ENCODE measurements around the gene ATP6V1G1.
"Not testable (repeated sequence)": the region's sequence is repeated elsewhere in the genome, so short reads cannot be mapped to it uniquely, and the experiment has no call there.

Gene ATP6V1G1

DNA sequence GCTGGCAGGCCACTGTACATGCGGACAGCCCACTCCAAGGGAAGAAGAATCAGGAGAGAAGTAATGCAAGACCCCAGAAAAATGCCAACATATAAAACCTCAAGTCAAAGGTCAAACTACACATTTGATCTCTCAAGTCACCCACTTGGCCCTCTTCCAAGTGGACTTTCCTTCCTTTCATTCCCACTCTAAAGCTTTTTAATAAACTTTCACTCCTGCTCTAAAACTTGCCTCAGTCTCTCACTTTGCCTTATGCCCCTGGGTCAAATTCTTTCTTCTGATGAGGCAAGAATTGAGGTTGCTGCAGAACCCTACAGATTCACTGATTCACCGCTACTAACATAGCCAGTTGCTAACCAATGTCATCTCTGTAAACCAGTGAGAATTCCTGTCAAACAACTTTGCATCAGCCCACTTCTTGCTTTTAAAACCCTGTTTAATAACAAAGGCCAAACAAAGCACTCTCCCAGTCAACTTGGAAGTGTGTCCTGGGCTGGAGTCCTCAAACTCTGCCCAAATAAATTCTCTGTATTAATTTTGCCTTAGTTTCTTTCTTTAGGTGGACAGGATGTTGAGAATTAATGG lies 6.9 kb upstream of the ATP6V1G1 start:
- DNase-seq = no peak

DNA sequence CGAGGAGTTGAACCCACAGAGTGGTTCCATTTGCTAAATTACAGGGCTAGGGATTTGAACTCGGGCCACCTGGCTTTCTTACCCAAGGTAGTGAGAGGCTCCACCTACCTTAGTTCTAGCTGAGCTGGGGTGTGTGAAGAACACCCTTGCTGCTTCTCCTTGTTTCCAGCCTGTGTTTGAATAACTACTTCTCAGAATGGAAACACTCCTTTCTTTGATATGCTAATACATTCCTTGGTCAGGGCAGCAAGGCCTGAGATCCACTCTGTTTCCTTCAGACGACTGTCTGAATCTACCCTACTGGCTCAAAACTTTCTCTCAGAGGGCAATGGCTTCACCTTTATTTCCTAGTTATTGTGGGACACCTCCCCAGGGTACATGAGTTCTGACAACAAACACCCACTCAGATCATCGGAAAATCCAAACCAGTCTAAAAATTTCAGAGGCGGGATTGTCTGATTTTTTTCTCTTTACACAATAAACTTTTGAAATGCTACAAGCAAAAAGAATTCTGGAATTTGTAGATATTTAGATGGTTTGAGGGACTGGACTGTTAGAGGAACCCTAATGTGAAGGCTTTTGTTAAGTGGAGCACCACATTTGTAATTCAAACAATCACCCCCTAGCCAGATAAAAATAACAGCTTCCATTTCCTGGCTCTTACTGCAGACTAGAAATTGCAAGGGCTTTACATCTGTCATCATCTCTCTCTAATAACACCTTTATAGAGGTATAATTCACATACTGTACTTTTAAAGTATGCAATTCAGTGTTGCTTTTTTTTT lies 4.0 kb upstream of the ATP6V1G1 start:
- DNase-seq = no peak

DNA sequence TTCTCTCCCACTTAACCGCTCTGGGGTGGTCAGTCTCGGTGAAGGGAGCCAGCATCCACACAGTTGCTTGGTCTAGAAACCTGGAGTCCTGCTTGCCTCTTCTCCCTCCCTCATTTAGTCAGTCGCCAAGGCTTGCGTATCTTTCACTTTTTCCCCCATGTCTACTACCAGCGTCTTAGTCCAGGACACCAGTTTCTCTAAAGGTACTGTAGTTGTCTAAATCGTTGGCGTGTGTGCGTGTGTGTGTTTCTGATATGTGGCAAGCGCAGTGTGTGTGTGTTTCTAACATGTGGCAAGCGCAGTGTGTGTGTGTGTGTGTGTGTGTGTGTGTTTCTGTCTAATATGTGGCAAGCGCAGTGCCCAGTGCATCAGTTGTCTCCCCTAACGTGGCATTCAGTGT lies 641 bp downstream of the ATP6V1G1 start:
- no peak for DNase-seq

DNA sequence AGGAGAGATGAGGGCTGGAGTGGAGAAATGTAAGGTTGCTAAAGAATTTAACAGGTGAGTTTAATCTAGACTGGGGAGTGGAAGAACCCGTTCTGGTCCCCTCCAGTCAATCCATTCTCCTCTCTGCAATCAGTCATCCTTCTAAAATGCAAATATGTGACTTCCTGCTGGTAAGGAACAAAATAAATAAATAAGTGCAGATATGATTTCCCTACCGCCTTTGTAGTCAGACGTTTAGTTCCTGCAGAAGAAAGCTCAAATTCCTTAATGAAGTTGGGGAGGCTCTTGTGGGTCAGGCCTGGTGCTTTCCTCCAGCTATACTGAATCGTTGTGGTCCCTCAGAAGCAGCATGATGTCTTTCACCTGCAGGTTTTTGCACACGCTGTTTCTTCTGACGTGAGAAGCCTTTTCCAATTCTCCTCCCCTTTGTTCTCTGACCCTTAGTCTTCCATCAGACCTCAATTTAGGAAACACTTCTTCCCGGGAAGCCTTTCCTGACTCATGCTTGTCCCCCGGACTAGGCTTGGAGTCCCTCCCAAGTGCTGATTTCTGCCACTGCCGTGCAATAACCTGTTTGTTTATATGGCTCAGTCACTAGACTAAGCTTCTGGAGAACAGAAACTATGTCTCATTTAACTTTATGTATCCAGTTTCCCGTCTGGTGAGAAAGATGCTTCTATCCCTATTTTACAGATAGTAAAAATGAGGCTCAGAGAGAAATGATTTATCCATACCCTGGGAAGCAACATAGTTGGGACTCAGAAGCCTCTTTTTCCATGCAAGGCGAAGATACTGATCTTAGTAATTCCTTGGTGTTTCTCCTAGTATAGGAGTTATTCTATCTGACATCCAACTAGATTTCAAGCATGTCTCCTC lies 1.3 kb downstream of the ATP6V1G1 start:
- no peak for DNase-seq

DNA sequence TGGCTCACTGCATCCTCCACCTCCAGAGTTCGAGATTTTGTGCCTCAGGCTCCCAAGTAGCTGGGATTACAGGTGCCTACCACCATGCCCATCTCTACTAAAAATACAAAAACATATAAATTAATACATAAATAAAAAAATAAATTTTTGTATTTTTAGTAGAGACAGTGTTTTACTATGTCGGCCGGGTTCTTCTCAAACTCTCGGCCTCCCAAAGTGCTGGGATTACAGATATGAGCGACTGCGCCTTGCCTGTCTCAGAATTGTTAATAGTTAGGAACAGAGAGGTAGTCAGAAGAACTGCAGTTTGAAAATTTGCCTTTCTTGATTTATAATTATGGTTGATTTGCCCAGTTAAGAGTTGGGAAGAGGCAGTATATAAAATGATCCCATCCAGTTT lies 2.8 kb downstream of the ATP6V1G1 start:
- no peak for DNase-seq

DNA sequence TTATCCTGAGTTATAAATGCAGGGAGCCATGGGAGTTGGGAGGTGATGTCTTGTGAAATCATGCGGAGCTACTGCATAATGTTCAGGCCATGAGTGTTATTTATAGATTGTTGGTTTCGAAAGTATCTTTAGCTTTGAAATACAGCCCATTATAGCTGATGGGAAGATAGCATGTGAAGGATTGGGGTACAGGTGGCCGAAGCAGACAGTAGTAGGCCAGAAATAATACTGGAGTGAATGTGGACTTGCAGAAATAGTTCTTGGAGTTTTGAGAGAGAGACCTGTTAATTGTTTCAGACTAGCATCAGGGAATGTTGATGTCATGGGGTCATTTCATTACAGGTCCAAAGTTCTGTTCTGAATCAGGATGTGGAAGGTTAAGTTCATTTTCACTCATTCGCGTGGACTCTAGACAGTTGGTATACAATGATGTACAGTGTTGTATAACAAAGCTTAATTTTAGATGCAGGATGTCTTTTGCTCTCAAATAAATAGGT lies 3.8 kb downstream of the ATP6V1G1 start:
- no peak for DNase-seq

DNA sequence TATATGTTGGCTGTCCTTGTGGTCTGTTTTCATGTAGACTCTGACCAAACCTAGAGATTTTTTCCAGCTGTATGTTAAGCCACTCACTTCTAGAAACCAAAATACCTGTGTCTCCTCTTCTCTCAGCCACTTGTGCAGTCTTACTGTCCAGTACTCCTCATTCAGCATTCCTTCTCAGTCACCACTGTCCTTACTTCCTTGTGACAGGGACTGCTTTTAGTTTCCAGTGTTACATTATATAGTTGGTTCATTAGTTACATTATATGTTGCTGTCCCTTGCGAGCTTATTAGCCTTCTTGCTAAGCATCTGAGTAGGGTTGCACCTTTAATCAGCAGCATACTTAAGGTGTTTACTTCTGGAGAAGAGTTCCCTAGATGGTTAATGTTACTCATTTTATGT lies 4.3 kb downstream of the ATP6V1G1 start:
- DNase-seq = no peak

DNA sequence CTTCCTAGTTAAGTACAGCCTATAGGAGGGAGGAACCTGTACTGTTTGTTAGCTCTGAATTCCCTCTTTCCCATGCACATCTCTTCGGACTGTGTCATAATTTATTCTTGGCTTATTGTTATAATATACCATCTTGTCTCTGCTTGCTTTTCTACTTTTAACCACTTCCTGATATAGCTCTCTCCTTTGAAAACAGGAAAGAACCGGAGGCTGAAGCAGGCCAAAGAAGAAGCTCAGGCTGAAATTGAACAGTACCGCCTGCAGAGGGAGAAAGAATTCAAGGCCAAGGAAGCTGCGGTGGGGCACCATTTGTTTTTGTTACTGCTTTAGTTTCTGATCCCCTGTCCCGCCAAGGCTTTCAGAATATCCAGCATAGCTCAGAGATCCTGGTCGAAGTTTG lies 4.8 kb downstream of the ATP6V1G1 start:
- peak; percentile 48 for DNase-seq

DNA sequence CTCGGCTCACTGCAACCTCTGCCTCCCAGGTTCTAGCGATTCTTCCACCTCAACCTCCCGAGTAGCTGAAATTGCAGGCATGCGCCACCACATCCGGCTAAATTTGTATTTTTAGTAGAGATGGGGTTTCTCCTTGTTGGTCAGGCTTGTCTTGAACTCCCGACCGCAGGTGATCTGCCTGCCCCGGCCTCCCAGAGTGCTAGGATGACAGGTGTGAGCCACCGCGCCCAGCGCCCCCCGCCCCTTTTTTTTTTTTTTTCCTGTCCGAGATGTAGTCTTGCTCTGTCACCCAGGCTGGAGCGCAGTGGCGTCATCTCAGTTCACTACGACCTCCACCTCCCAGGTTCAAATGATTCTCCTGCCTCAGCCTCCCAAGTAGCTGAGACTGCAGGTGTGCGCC lies 6.6 kb downstream of the ATP6V1G1 start:
- no peak for DNase-seq

DNA sequence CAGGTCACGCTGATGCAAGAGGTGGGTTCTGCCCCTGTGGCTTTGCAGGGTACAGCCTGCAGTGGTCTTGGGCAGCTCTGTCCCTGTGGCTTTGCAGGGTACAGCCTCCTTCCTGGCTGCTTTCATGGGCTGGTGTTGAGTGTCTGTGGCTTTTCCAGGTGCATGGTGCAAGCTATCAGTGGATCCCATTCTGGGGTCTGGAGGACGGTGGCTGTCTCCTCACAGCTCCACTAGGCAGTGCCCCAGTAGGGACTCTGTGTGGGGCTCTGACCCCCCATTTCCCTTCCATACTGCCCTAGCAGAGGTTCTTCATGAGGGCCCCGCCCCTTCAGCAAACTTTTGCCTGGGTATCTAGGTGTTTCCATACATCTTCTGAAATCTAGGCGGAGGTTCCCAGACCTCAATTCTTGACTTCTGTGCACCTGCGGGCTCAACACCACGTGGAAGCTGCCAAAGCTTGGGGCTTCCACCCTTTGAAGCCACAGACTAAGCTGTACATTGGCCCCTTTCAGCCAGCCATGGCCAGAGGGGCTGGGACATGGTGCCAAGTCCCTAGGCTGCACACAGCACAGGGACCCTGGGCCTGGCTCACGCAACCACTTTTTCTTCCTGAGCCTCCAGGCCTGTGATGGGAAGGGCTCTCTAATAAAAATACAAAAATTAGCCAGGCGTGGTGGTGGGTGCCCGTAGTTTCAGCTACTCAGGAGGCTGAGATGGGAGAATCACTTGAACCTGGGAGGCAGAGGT lies 13.1 kb downstream of the ATP6V1G1 start:
- DNase-seq = not testable (repeated sequence)

DNA sequence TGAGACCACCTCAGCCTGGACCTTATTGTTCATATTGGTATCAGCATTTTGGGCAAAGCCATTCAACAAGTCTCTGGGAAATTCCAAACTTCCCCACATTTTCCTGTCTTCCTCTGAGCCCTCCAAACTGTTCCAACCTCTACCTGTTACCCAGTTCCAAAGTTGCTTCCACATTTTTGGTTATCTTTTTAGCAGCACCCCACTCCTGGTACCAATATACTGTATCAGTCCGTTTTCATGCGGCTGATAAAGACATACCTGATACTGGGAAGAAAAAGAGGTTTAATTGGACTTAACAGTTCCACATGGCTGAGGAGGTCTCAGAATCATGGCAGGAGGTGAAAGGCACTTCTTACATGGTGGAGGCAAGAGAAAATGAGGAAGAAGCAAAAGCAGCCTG lies 14.2 kb downstream of the ATP6V1G1 start:
- DNase-seq = not testable (repeated sequence)

DNA sequence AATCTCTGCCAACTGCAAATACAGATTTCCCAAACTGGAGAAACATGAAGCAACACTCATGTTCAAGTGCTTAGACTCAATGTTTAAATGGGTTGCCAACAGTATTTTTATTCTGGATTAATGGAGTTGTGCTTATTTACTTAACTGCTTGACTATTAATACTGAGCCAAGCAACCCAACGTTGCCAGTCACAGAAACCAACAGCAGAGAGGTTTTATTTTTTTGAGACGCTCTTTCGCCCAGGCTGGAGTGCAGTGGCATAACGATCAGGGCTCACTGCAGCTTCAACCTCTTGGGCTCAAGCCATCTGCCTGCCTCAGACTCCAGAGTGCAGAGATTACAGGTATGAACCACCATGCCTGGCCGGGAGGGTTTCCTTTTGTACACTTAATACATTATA lies 15.1 kb downstream of the ATP6V1G1 start:
- DNase-seq = no peak

DNA sequence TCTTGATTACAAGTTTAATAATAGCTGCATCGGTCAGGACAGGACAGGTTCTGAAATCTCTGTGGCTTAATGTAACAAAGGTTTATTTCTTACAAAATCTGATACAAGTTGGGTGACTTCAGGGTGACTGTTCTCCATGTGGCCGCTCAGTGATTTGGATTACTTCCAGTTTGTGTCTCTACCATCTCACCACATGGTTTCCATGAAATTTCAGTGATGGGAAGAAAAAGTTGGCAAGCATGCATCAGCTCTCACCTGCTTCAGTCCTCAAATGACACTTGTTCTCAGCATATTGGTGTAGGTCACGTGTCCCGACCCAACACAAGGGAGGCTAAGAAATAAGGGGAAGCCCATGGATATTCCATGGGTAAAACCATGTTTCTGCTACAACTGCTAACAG lies 15.7 kb downstream of the ATP6V1G1 start:
- DNase-seq = no peak

DNA sequence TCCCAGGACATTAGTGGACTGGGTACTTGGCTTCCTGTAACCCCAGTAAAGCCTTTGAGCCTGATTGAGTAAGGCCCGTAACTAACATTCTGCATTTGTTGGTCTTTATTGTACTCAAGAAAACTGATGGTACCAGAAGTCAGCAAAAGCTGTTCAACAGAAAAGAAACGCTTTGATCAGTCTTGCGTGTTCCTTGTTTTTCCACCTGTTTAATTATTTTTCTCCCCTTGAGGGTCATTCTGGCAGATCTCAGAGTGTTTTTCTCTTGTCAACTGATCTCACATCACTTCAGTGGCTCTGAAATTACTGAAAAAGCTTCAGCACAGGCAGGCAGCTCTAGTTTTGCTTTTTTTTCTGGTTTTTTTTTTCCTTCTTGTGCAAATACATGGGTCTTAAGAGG lies 17.4 kb downstream of the ATP6V1G1 start:
- DNase-seq = no peak

DNA sequence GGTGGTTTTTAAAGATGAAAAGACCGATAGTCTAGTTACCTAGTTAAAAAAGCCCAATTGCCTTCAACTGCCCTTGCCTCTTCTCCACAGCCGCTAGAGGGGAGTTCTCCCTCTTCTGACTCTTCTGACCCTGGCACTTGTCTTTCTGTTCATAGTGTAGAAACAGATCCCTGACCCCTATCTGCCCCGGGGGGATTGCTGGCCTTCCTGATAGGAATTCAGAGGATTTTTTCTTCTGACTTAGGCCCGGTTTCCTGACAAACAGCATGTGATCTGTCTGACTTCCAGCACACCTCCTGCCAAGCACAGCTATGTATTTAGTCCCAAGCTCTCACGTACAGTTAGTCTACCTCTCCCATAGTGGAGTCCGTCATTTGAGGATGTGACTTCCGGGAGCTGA lies 18.5 kb downstream of the ATP6V1G1 start:
- no peak for DNase-seq

DNA sequence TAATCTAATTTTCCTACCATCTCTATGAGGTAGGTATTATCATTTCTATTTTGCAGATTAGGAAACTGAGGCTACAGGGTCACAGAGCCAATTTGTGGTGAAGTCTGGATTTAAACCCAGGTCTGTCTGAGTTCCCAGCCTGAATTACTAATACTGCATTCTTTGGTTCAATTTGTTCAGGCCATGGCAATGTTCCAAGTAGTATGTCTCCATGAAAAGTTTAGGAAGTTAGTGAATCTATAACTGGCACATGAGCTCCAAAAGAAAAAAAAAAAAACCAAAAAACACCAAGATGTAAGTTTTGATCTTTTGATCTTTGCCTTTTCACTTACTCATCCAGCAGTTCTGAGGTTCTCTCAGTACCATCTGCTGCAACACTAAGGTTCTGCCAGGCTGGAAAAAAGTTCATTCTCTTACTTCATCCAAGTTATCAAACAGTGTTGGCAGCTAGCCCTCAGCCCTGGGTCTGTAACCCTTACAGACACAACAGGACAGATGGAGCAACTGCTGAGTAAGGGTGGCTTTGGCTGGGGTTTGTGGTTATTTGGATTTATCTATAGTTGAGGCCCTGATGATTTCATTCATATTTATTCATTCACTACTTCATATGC lies 19.1 kb downstream of the ATP6V1G1 start:
- no peak for DNase-seq

DNA sequence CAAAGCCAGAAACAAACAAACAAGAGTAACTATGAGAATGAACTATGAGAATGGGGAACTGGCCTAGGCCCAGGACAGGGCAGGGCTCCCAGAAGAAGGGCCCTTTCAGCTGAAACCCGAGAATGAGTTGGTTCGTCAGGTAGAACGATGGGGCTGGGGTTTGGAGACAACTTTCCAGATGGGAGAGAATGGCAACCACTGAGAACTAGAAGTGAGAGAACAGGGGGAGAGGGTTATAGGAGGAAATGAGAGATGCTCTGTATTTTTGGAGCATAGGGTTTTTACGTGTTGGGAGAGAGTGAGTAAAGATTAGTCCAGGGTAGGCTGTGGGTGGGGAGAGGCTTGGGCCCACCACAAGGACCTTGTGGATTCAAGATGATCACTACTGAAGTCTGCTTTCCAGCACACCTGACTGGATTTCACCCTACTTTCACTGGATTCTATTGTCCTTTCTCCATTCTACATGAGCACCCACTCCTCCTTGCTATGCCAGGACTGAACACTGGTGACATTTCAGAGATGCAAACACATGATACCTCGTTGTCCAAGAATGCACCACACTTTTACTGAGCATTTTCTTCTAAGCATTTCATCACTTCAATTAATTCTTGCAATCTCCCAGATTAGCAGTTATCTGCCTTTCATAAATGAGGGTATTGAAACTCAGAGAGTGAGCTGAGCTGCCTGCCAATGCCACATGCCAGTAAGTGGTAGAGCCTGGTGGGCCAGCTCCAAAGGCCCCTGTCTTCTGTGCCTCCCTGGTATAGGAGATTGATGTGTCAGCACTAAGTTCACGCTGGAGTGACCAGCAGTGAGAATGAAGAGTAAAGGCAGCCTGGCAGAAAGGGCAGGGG lies 20.3 kb downstream of the ATP6V1G1 start:
- DNase-seq = no peak

DNA sequence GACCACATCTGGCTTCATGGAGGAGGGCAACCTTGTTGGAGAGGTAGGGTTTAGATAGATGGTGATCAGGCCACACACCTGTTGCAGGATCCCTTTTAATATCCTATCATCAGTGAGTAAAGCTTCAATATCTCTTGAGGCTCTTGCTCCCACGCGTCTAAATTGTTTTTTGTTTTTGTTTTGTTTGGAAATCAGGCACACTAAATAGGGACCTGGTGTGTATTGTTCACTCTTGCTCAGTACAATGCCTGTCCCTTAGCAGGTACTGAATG lies 20.9 kb downstream of the ATP6V1G1 start:
- DNase-seq = no peak

DNA sequence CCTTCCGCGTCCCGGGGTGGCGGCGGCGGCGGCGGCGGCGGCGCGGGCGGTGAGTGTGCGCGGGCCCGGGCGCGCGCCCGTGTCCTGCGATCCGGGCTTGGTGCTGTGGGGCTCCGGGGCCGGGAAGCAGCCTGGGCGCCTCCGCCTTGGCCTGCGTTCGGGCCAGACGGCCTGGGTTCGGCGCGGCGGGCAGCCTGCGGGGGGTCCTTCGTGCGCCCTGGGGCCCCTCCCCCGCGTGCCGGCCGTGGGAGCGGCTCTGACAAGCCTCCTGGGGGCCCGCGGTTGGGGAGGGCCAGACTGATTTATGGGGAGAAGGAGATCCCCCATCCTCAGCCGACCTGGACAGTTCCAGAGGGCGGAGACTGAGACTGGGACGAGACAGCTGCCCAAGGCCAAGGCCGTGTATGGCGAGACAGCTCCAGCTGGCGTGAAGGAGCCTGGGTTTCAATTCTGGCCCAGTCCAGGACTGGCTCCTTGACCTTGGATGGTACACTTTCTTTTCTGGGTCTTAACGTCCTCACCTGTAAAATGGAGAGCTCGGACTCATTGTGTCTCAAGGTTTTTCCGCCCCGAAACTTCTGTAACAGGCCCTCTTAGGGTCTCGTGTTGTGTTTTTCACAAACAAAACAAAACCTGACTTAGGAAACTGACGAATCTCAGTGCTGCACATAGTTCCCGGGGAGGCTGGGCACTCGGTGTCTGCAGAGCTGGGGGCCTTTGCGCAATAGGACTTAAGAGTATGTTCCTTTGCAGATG lies 24.1 kb downstream of the ATP6V1G1 start:
- DNase-seq = no peak

DNA sequence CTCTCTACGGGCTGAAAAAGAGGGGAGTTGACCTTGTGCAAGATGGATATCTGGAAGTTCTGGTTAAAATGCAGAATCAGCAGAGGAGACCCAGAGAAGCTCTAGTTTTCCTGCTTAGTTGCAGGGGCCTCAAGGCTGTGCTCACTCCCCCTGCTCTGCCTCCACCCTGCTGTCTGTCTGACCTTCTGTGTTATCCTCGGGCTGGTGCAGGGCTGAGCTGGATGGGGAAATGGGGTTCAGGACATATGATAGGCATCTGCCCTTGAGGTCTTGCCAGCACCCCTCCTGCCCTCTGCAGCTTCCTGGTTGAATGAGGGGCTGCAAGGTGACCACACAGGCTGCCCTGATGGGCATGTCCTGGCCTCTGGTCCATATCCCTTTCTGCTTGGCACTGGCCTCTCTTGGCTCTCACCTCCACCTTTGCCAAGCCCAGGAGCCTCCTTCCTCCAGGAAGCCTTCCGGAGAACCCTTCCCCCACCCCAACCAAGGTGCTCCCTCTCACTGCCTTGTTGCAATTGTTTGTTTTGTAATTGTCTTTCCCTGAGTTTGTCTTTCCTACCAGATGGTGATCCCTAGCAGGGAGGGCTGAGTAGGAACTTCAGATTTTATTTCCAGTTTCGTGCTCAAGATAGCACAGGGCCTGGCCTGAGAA lies 24.8 kb downstream of the ATP6V1G1 start:
- no peak for DNase-seq

DNA sequence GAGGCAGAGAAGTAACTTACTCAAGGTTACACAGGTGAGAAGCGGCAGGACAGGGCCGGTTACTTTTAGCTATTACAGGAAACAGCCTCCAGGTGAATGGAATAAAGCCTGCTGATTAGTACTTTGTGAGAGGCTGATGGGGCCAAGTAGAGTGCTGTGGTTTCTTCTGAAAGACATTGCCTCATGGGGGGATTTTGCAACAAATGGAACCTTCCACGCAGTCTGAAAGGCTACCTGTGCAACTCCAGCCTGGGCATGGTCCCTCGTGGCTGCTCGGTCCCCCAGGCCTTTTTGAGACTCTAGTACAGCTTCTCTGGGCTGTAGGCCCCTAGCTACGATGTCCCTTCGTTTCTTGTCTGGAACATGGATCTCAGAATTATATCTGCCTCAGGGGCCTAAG lies 25.5 kb downstream of the ATP6V1G1 start:
- no peak for DNase-seq
